ENCODE measurements around the gene PLEKHH2.

GRCh38 chr2:43737097-43737854 is 100.2 kb downstream of the PLEKHH2 start:
- TF ChIP-seq JUNB (IDR thresholded peaks at IDR 0.05; ENCODE audit: unreplicated experiment) (no peak), CTCF (conservative IDR thresholded peaks at IDR 0.05; ENCODE audit: low read depth in 2 of 2) (no peak), EZH2phosphoT487 (IDR thresholded peaks at IDR 0.05; ENCODE audit: unreplicated experiment) (no peak)
